Common myeloid progenitor, CD34-positive (primary cell): ENCODE measurements around the gene PRDM13.
A peak's percentile ranks its signal among the peaks of the same experiment; 100 is the strongest.

Experiments used
- CTCF ChIA-PET: fragments of 350-600 bp; sonication (Branson Sonifier 250); formaldehyde crosslinking; loops from one replicate; lab custom pipeline; 2021; ENCODE audit warnings: antibody characterized with exemption; lab: Charles Lee
- POLR2A ChIA-PET: fragments of 350-600 bp; sonication (Branson Sonifier 250); formaldehyde crosslinking; loops from one replicate; lab custom pipeline; 2021; ENCODE audit warnings: antibody characterized with exemption; lab: Charles Lee
- DNase-seq, 3 donors: peaks; one replicate each; pipeline versions ENCODE4 v3.0.0 to v3.0.0-alpha.2; 2013
- H3K27ac ChIP-seq, 2 experiments: 1 replicate in 1 of 2; 2 replicates in 1 of 2; pipeline ENCODE4 v1.7.0; 2013; ENCODE audit warnings: inconsistent platforms in 2 of 2, low read length in 2 of 2, mild to moderate bottlenecking in 2 of 2, low read depth in 1 of 2, moderate library complexity in 1 of 2; ENCODE audit not compliant: severe bottlenecking in 2 of 2, insufficient read depth in 1 of 2, poor library complexity in 1 of 2
- H3K27me3 ChIP-seq, 5 experiments: replicated peaks in 2 of 5; 1 replicate in 3 of 5; 2 replicates in 2 of 5; pipeline versions ENCODE4 v1.6.1 to v1.7.0; 2013; ENCODE audit warnings: low read length in 4 of 5, mild to moderate bottlenecking in 2 of 5, moderate library complexity in 2 of 5, inconsistent platforms in 1 of 5; ENCODE audit not compliant: insufficient read depth in 5 of 5, control insufficient read depth in 4 of 5
- H3K36me3 ChIP-seq, 4 experiments: 1 replicate in 2 of 4; 2 replicates in 2 of 4; pipeline versions ENCODE4 v1.6.1 to v1.7.0; 2013; ENCODE audit warnings: low read length in 3 of 4, control low read depth in 1 of 4, mild to moderate bottlenecking in 1 of 4; ENCODE audit not compliant: control insufficient read depth in 4 of 4, insufficient read depth in 4 of 4
- H3K4me1 ChIP-seq, 4 experiments: 1 replicate in 3 of 4; 2 replicates in 1 of 4; pipeline versions ENCODE4 v1.6.1 to v1.7.1; 2013; ENCODE audit warnings: low read length in 3 of 4, mild to moderate bottlenecking in 3 of 4, control low read depth in 1 of 4, inconsistent platforms in 1 of 4, moderate library complexity in 1 of 4; ENCODE audit not compliant: control insufficient read depth in 4 of 4, insufficient read depth in 4 of 4; ENCODE audit errors: control extremely low read depth in 1 of 4
- H3K4me3 ChIP-seq, 7 experiments: 1 replicate in 4 of 7; 2 replicates in 3 of 7; pipeline versions ENCODE4 v1.5.1 to v1.7.0; 2013; ENCODE audit warnings: mild to moderate bottlenecking in 7 of 7, low read length in 6 of 7, moderate library complexity in 6 of 7, inconsistent platforms in 2 of 7, low read depth in 2 of 7, control low read depth in 1 of 7; ENCODE audit not compliant: insufficient read depth in 4 of 7, control insufficient read depth in 1 of 7; ENCODE audit errors: extremely low read depth in 1 of 7
- H3K9me3 ChIP-seq, 5 experiments: 1 replicate in 4 of 5; 2 replicates in 1 of 5; pipeline versions ENCODE4 v1.6.1 to v1.7.1; 2013; ENCODE audit warnings: low read length in 4 of 5, mild to moderate bottlenecking in 2 of 5, inconsistent platforms in 1 of 5, low read depth in 1 of 5, moderate library complexity in 1 of 5; ENCODE audit not compliant: control insufficient read depth in 4 of 5, insufficient read depth in 2 of 5; ENCODE audit errors: control extremely low read depth in 1 of 5
- WGBS: methylation state at CpG from one replicate; pipeline ENCODE4 v1.1.5; 2013; ENCODE audit not compliant: insufficient coverage; 5-methylcytosine and 5-hydroxymethylcytosine counted together

Gene PRDM13

DNA sequence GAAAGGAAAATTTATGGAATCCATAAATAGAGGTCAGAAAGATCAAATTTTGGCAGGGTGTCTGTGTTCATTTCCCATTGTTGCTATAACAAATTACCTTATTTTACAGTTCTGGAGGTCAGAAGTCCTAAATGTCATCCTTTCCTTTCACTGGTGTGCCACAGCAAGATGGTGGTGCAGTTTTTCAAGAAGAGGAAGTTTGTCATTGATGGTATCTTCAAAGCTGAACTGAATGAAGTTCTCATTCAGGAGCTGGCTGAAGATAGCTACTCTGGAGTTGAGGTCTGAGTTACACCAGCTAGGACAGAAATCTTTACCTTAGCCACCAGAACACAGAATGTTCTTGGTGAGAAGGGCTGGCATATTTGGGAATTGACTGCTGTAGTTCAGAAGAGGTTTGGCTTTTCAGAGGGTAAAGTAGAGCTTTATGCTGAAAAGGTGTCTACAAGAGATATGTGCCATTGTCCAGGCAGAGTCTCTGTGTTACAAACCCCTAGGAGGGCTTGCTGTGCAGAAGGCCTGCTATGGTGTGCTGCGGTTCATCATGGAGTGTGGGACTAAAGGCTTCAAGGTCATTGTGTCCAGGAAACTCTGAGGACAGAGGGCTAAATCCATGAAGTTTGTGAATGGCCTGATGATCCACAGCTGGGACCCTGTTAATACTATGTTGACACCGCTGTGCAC, 30.9 kb upstream of the PRDM13 start:
- Histone ChIP-seq H3K36me3 (no peaks in the 10 kb centered on the region), H3K27me3 (peaks cover 0 to 11% (median 2%) of the 10 kb centered on the region in 5 experiments), H3K4me3 (no peak overlapping the region), H3K27ac (no peak overlapping the region), H3K9me3 (no peaks in the 10 kb centered on the region), H3K4me1 (peaks cover 0 to 8% (median 0%) of the 10 kb centered on the region in 4 experiments)
- 100% methylated on average over 2 of the region's 2 CpGs for WGBS
- ChIA-PET CTCF (interaction anchor here (1.2 to 4.1 kb wide), 5 partner anchors 10 to 33 kb away, joined by 3 to 16 read pairs (median 3); no protein-coding TSS in a partner anchor), POLR2A (no interaction called here)
- no peak for DNase-seq

DNA sequence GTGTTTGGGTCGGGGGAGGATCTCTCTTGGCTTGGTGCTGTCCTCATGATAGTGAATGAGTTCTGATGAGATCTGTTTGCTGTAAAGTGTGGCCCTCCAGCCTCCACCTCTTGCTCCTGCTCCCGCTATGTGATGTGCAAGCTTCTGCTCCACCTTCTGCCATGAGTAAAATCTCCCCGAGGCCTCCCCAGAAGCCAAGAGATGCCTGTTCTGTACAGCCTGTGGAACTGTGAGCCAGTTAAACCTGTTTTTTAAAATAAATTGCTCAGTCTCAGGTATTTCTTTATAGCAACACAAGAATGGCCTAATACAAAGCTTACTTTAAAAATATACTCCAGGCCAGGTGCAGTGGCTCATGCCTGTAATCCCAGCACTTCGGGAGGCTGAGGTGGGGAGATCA, 26.9 kb upstream of the PRDM13 start:
- Histone ChIP-seq H3K27ac (no peak overlapping the region), H3K4me1 (no peaks in the 10 kb centered on the region), H3K4me3 (no peak overlapping the region), H3K36me3 (no peaks in the 10 kb centered on the region), H3K9me3 (no peaks in the 10 kb centered on the region), H3K27me3 (peaks cover 0 to 31% (median 8%) of the 10 kb centered on the region in 5 experiments)
- WGBS, result 100% methylated on average over 1 of the region's 4 CpGs
- CTCF ChIA-PET, result no interaction called here
- POLR2A ChIA-PET, result no interaction called here
- no peak for DNase-seq

DNA sequence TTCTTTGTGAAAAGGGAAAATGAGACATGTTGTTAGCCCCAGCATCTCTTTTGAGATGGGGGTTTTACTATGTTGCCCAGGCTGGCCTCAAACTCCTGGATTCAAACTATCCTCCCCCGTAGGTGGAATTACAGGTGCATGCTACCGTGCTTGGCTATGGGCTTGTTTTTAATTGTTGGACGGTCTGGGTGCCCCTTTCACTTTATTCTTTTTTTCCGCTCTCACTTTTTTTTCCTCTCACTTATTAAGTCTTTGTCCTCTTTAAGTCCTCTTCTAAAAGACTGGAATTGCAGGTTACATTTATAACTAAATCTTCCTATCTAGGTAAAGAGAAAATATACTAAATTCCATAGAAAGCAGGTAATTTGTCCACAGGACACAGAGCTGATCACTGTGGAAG, 18.8 kb upstream of the PRDM13 start:
- CTCF ChIA-PET, result interaction anchor here (0.8 to 4.2 kb wide), 9 partner anchors 11 to 165 kb away, joined by 3 to 23 read pairs (median 5); partner anchors contain the start of gene PRDM13
- H3K4me1 ChIP-seq, result peaks cover 0 to 25% (median 20%) of the 10 kb centered on the region in 4 experiments

GRCh38 chr6:99588618-99589289, 17.9 kb upstream of the PRDM13 start:
- Histone ChIP-seq H3K4me3 (peak overlapping the region; percentile 9 to 78 (median 57)), H3K36me3 (no peaks in the 10 kb centered on the region), H3K9me3 (no peaks in the 10 kb centered on the region), H3K27ac (no peak overlapping the region), H3K4me1 (peaks cover 0 to 25% (median 20%) of the 10 kb centered on the region in 4 experiments), H3K27me3 (peaks cover 35 to 87% (median 52%) of the 10 kb centered on the region in 5 experiments)
- ChIA-PET POLR2A (interaction anchor here (1.2 kb wide), 1 partner anchor 20 kb away, joined by 3 read pairs; the partner anchor contains the start of gene CCNC), CTCF (interaction anchor here (0.8 to 4.2 kb wide), 16 partner anchors 10 to 234 kb away, joined by 3 to 23 read pairs (median 4); partner anchors contain the start of genes CCNC and PRDM13)
- peak; percentile 77 to 88 (median 88) for DNase-seq
- 1% methylated on average over 49 of the region's 52 CpGs for WGBS

More for the DNA sequence above, 18.8 kb upstream of the PRDM13 start:
- WGBS, result 100% methylated on average over 2 of the region's 4 CpGs
- Histone ChIP-seq H3K9me3 (no peaks in the 10 kb centered on the region), H3K27ac (no peak overlapping the region), H3K4me3 (no peak overlapping the region), H3K36me3 (no peaks in the 10 kb centered on the region), H3K27me3 (peaks cover 32 to 78% (median 50%) of the 10 kb centered on the region in 5 experiments)
- no peak for DNase-seq
- POLR2A ChIA-PET, result no interaction called here

DNA sequence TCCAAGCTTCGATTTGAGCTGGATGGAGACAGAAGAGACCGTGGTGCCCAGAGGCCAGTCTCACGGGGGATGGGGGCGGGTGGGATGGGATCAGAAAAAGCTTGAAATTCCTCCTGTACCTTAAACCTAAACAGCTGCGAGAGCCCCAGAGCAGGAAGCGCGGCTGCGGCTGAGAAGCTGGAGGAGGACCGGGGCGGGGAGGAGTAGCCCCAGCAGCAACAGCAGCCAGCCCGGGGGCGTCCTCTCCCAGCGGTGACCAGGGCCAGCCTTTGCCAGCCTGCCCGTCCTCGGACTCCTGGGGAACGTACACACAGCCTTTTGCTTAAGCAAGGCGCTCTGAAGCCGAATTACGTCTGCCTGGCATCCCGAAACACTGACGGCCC, 17.4 kb upstream of the PRDM13 start:
- H3K4me1 ChIP-seq, result peaks cover 0 to 25% (median 20%) of the 10 kb centered on the region in 4 experiments
- no peak for DNase-seq
- peaks cover 0 to 2% (median under 1%) of the 10 kb centered on the region in 5 experiments for H3K9me3 ChIP-seq
- H3K4me3 ChIP-seq, result peak overlapping the region in 6 of 7 experiments; percentile 9 to 78 (median 63)
- CTCF ChIA-PET, result interaction anchor here (1.0 to 4.2 kb wide), 14 partner anchors 12 to 234 kb away, joined by 3 to 23 read pairs (median 4); partner anchors contain the start of genes CCNC and PRDM13
- WGBS, result 0% methylated on average over 12 of the region's 21 CpGs
- H3K27me3 ChIP-seq, result peaks cover 38 to 89% (median 57%) of the 10 kb centered on the region in 5 experiments
- POLR2A ChIA-PET, result interaction anchor here (1.2 kb wide), 1 partner anchor 21 kb away, joined by 3 read pairs; the partner anchor contains the start of gene CCNC
- H3K36me3 ChIP-seq, result no peaks in the 10 kb centered on the region
- H3K27ac ChIP-seq, result no peak overlapping the region

DNA sequence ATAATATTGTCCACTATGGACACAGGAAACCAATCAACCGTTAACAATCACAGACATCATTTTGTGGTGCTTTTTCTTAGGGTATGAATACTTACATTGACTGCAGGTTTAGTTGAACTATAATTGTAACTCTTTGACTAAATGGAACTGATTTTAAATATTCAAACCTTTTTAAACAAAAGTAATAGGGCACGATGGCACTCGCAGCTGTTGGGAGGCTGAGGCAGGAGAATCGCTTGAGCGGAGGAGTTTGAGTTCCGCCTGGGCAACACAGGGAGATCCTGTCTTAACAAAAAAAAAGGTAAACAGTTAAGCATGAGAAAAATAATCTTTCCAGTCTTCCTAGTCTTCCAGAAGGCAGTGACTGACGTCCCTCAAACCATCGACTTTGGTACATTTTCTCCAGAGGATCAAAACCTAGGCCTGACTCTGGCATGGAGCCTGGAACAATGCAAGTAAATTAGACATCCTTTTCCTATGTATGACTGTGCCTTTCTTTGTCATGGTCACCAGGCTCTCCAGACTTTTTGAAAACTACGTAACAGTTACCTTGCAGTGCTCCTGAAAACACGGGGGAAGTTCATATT, 16.6 kb upstream of the PRDM13 start:
- no peak for DNase-seq
- Histone ChIP-seq H3K27ac (no peak overlapping the region), H3K27me3 (peaks cover 38 to 89% (median 58%) of the 10 kb centered on the region in 5 experiments), H3K36me3 (no peaks in the 10 kb centered on the region), H3K4me3 (no peak overlapping the region), H3K4me1 (peaks cover 0 to 25% (median 20%) of the 10 kb centered on the region in 4 experiments), H3K9me3 (peaks cover 0 to 7% (median 4%) of the 10 kb centered on the region in 5 experiments)
- POLR2A ChIA-PET, result no interaction called here
- 26% methylated on average over 8 of the region's 10 CpGs for WGBS
- CTCF ChIA-PET, result interaction anchor here (1.2 to 4.2 kb wide), 7 partner anchors 12 to 147 kb away, joined by 3 to 23 read pairs (median 4); partner anchors contain the start of genes CCNC and PRDM13
